ENCODE results near the gene CRB2. TPM values are rescaled to one million over a fixed set of nuclear protein-coding genes. Genes with fewer than 3 reads are reported as not detected.

Gene CRB2
- polyA plus RNA-seq, 3 donors from 2014 or later, result 0.04 TPM; not detected in 2

DNA sequence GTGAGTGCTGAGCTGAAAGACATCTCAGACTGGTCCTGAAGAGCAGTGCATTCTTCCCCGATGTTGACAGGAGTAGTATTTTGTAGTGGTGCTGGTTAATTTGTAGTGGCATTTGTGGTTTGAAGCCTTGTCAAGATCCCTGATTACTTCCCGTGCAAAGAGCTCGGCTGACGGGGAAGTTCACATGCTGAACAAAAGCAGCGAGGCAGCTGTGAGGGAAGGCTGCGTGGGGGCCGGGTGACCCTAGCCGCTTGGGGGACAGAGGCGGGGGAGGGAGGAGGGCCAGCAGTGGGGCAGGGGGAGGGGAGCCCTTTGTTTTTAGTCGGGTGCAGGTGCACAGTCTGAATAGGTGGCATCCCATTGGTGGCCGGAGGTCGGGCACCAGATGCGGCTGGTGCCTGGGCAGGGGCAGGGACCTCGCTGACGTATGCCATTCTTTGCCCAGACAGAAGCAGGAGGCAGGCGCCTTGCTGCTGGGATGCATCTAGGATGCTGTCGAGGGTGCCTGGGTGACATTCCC, 64.7 kb downstream of the CRB2 start:
- Mint-ChIP-seq H3K27ac (no peak overlapping the region), H3K9me3 (no peaks in the 10 kb centered on the region)
- DNase-seq, result no peak

DNA sequence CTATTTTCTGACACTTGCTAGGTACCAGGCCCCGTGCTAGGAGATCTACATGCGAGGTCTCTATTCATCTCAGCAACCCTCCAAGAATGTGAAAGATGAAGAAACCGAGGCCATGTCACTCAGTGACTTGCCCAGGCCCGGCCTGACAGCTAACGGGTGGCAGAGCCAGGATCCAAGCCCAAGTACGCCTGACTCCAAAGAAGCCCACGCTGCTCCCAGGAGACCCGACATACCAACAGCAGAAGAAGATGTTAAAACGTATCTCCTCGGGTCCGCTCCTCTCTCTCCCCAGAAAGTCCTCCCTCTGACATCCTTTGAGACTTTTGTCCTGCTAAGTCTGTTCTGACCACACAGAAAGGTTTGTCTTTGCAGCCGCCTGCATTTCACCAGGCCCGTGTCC, 65.2 kb downstream of the CRB2 start:
- no peak for DNase-seq
- Mint-ChIP-seq H3K36me3 (peaks cover 8 to 16% (median 8%) of the 10 kb centered on the region in 3 donors), H3K27me3 (ENCODE audit: low read depth in 3 of 3) (no peaks in the 10 kb centered on the region)

More for the DNA sequence above, 64.7 kb downstream of the CRB2 start:
- Mint-ChIP-seq H3K27me3 (ENCODE audit: low read depth in 3 of 3) (no peaks in the 10 kb centered on the region), H3K4me3 (no peak overlapping the region), H3K4me1 (no peaks in the 10 kb centered on the region), H3K36me3 (peaks cover 8 to 16% (median 9%) of the 10 kb centered on the region in 3 donors)

DNA sequence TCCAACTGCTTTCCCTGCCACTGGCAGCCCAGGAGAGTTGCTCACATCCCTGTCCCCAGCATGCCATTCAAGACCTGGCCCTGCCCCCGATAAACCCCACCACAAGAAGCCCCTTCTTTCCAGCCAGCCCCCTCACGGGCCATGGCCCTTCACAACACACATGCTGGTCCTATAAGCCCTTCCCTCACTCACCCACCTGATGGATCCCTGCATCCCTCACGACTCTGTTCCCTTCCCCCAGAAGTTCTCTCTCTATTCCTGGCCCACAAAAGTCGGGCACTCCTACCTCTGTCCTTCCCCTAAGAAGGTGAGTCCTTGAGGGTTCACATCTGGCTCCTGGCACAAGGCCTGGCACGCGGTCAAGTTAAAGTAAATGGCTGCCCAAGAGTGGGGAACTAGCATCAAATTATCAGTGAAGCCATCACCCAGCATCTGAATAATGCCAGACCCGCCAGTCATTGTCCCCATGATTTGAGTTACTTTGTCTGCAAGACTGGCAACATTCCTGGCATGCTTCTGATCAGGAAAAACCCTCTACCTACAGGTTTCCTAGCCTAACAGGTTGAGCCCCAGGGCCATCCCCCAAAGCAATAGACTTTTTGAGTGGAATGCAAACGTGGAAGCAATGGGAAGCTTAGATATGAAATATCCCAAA, 65.9 kb downstream of the CRB2 start:
- no peaks in the 10 kb centered on the region for H3K9me3 Mint-ChIP-seq
- no peak overlapping the region for H3K27ac Mint-ChIP-seq
- H3K36me3 Mint-ChIP-seq, result peaks cover 4 to 12% (median 4%) of the 10 kb centered on the region in 3 donors
- H3K4me3 Mint-ChIP-seq, result no peak overlapping the region
- H3K4me1 Mint-ChIP-seq, result no peaks in the 10 kb centered on the region
- no peak for DNase-seq
- no peaks in the 10 kb centered on the region for H3K27me3 Mint-ChIP-seq (ENCODE audit: low read depth in 3 of 3)

More for the DNA sequence above, 65.2 kb downstream of the CRB2 start:
- Mint-ChIP-seq H3K4me1 (no peaks in the 10 kb centered on the region), H3K9me3 (no peaks in the 10 kb centered on the region), H3K4me3 (no peak overlapping the region), H3K27ac (no peak overlapping the region)

DNA sequence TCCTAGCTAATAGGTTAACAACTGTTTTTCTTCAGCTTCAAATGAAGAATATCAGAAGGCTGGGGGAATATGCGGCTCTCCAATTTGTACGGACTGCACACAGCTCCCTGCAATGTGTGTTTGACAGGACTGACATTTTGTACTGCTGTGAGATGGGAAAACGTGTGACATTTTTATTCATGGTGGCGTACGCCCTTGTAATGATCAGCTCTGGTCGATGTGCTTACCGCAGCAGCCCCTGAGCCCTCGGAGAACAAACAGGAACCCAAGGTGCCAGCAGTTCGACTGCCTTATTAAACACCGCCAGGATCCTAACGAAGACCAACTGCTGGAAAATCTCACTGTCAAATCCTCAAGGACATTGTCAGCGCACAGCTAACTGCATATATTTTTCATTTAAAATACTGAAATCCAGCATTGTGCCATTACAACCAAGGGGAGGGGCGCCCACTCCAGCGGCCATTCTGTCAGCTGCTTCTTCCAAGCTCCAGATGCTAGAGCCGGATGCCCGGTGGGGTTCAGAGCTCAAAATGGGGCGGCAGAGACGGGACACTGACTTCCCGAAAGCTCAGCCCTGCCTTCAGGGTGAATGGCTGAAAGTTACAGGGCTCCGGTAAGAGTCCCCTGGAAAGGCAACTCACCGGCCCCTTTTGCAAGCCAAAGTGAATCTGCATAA, 66.8 kb downstream of the CRB2 start:
- Mint-ChIP-seq H3K4me1 (no peaks in the 10 kb centered on the region), H3K36me3 (peaks cover 0 to 12% (median 9%) of the 10 kb centered on the region in 3 donors), H3K4me3 (no peak overlapping the region), H3K9me3 (no peaks in the 10 kb centered on the region), H3K27me3 (ENCODE audit: low read depth in 3 of 3) (no peaks in the 10 kb centered on the region), H3K27ac (no peak overlapping the region)
- DNase-seq, result no peak

DNA sequence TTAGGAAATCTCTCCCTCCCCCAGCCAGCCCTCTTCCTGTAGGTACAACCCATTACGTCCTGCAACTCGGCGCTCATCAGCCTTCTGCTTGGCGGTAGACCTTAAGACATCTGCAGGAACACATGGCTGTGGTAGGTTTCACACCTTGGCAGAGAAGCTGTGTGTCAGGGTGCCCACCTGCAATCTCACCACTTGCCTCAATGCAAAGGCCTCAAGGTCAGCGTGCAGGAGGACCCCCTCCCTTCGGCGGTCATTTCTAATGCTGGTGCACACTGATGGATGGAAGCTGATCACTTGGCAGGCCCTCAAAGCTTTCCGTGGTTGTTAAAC, 67.3 kb downstream of the CRB2 start:
- H3K9me3 Mint-ChIP-seq, result no peaks in the 10 kb centered on the region
- H3K27ac Mint-ChIP-seq, result no peak overlapping the region
- H3K27me3 Mint-ChIP-seq (ENCODE audit: low read depth in 3 of 3), result no peaks in the 10 kb centered on the region
- DNase-seq, result no peak
- H3K4me1 Mint-ChIP-seq, result no peaks in the 10 kb centered on the region
- H3K4me3 Mint-ChIP-seq, result no peak overlapping the region
- H3K36me3 Mint-ChIP-seq, result peaks cover 0 to 12% (median 11%) of the 10 kb centered on the region in 3 donors

DNA sequence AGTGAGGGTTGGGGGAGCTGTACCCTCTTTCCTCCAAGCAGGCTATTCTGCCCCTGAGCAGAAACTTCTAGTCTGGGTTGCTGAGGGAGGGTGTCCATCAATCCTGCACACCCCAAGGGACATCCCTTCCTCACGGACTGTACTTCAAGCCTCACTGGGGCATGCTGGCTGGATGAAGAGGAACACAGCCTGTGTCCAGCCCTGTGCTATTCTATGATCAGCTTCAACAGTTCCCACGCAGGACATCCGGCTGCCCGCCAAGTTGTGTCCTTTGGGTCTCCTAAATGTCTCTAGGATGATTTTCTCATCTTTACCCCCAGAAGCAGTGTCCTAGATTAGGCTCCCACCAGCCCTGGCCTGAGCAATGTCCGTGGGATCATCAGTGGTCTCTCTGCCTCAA, 68.1 kb downstream of the CRB2 start:
- H3K27ac Mint-ChIP-seq, result no peak overlapping the region
- H3K9me3 Mint-ChIP-seq, result no peaks in the 10 kb centered on the region
- no peak overlapping the region for H3K4me3 Mint-ChIP-seq
- no peaks in the 10 kb centered on the region for H3K27me3 Mint-ChIP-seq (ENCODE audit: low read depth in 3 of 3)
- H3K4me1 Mint-ChIP-seq, result no peaks in the 10 kb centered on the region
- no peak for DNase-seq
- H3K36me3 Mint-ChIP-seq, result peaks cover 5 to 17% (median 11%) of the 10 kb centered on the region in 3 donors

DNA sequence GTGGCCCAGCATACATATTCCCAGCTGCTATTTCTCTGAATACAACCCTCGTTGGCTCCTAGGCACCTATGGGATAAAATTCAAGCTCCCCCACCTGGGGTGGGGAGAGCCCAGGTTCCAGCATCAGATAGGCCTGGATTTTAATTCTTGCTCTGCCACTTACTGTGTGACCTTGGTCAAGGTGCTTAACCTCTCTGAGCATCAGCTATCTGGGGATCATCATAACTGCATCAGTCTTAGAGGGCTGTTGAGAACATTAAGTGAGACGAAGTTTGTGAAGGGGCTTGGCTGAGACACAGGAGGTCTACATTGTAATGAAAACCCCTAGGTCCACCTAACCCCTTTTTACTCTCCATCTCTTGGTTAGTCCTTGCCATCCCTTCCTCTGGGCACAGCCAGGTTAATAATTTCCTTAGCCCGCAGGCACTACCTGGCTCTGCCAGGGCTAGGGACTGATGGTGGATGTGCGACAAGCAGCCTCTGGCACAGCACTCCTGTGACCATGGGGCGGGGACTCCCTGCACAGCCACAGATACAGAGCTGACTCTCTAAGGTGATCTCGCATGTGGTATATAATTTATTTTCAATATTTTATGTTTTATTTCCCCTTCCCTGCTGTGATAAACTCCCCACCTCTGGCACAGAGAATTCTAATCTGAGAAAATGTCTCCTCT, 68.7 kb downstream of the CRB2 start:
- Mint-ChIP-seq H3K4me1 (no peaks in the 10 kb centered on the region), H3K27ac (no peak overlapping the region), H3K27me3 (ENCODE audit: low read depth in 3 of 3) (peaks cover 0 to 1% (median 0%) of the 10 kb centered on the region in 3 donors), H3K4me3 (no peak overlapping the region), H3K36me3 (peaks cover 9 to 22% (median 13%) of the 10 kb centered on the region in 3 donors), H3K9me3 (no peaks in the 10 kb centered on the region)
- DNase-seq, result no peak

DNA sequence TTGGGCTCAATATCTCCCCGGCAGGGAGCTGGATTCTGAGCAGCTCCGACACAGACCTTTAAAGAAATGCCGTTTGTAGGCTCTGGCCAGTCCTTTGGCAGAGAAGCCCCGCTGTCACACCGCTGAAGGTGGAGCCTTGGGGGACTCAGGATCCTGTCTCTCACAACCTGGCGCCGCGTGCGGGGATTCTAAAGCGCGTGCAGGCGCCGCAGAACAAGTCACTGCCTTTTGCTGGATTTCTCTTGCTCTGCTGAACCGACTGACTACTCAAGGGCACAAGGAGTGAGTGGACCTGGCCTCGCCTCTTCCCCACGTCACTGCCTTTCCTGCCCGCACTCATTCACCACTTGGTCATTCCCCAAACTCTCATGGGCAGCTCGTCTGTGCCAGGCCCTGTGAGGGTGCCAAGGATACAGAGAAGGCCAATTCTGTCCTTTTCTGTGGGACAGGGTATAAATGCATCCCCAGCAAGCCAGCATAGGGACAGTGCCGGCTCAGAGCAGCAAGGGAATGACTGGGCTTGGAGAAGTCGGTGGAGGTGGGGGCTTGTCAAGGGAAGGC, 69.3 kb downstream of the CRB2 start:
- Mint-ChIP-seq H3K36me3 (peaks cover 15 to 29% (median 16%) of the 10 kb centered on the region in 3 donors), H3K4me3 (no peak overlapping the region), H3K9me3 (no peaks in the 10 kb centered on the region), H3K4me1 (no peaks in the 10 kb centered on the region), H3K27ac (no peak overlapping the region), H3K27me3 (ENCODE audit: low read depth in 3 of 3) (peaks cover 0 to 1% (median 0%) of the 10 kb centered on the region in 3 donors)
- no peak for DNase-seq

DNA sequence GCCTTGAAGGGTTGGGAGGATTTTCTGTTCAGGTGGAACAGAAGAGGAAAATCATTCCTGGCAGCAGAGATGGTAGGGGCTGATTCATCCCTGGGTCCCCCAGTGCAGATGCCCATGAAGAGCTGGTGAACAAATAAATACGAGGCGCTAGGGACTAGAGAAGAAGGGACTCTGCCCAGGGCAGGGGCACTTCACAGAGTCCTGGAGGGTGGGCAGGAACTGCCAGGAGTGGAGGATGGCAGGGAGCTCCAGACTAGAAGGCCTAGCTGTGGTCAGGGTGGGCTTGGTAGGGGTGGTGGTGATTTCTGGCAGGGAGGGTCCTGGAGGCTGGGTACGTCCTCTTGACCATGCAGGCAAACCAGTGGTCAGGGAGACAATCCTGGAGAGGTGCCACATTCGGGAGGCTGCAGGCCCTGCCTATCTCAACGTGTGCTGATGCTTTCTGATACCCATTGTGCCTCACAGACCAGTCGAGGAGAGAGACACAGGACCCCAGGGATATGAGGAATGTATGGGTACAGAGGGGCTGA, 69.9 kb downstream of the CRB2 start:
- Mint-ChIP-seq H3K36me3 (peaks cover 19 to 33% (median 21%) of the 10 kb centered on the region in 3 donors), H3K27ac (no peak overlapping the region), H3K27me3 (ENCODE audit: low read depth in 3 of 3) (peaks cover 0 to 1% (median 0%) of the 10 kb centered on the region in 3 donors), H3K4me1 (no peaks in the 10 kb centered on the region), H3K4me3 (no peak overlapping the region), H3K9me3 (no peaks in the 10 kb centered on the region)
- no peak for DNase-seq

DNA sequence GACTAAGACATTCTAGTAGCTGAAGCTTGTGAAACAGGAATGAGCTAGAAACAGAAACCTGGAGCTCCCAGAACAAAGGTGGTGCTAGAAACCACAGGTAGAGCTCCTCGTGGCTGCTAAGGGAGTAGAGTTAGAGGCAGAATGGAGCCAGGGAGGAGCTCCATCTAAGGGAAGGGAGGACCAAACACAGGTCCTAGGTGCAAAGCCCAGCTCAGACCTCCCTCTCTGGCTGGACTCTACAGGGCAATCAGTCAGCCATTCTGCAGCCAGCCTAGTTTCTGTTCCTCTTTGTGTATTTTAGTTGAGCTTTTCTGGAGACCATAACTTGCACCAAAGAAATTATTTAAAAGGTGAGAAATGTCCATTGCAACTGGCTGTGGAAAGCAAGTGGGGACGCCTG, 70.4 kb downstream of the CRB2 start:
- no peaks in the 10 kb centered on the region for H3K4me1 Mint-ChIP-seq

More for the DNA sequence above, 70.4 kb downstream of the CRB2 start:
- no peak overlapping the region for H3K27ac Mint-ChIP-seq
- no peaks in the 10 kb centered on the region for H3K9me3 Mint-ChIP-seq
- H3K36me3 Mint-ChIP-seq, result peaks cover 19 to 33% (median 25%) of the 10 kb centered on the region in 3 donors
- peaks cover 0 to 1% (median 0%) of the 10 kb centered on the region in 3 donors for H3K27me3 Mint-ChIP-seq (ENCODE audit: low read depth in 3 of 3)
- H3K4me3 Mint-ChIP-seq, result no peak overlapping the region
- no peak for DNase-seq

Other genes starting within 250 kb of the CRB2 start
- 10 to 100 TPM in 2 of 3 donors, 1 to 10 TPM in 1; 9.0 to 15.8 (median 10.4) TPM for gene STRBP, start 87.6 kb upstream of the CRB2 start, polyA plus RNA-seq